ENCODE data around the gene HYLS1.

The HYLS1 gene

GRCh38 chr11:125935056-125935455 is 47.6 kb downstream of the HYLS1 start:
- Histone ChIP-seq H3K9me3 (ENCODE audit: control insufficient read depth, insufficient read depth, low read depth, low read length) (no peaks in the 10 kb centered on the region), H3K4me1 (ENCODE audit: control insufficient read depth, insufficient read depth, low read length) (peaks cover 21% of the 10 kb centered on the region), H3K27me3 (ENCODE audit: control insufficient read depth, insufficient read depth, low read length) (no peaks in the 10 kb centered on the region), H3K27ac (ENCODE audit: low read depth, low read length) (no peak overlapping the region), H3K36me3 (ENCODE audit: control insufficient read depth, insufficient read depth, low read length) (no peaks in the 10 kb centered on the region), H3K4me3 (ENCODE audit: low read depth, low read length) (no peak overlapping the region), H3K9ac (ENCODE audit: low read length) (no peak overlapping the region)

- Histone ChIP-seq H3K9ac (ENCODE audit: low read length) (no peak overlapping the region), H3K27ac (ENCODE audit: low read depth, low read length) (no peak overlapping the region), H3K4me1 (ENCODE audit: control insufficient read depth, insufficient read depth, low read length) (peaks cover 21% of the 10 kb centered on the region), H3K36me3 (ENCODE audit: control insufficient read depth, insufficient read depth, low read length) (no peaks in the 10 kb centered on the region), H3K27me3 (ENCODE audit: control insufficient read depth, insufficient read depth, low read length) (no peaks in the 10 kb centered on the region), H3K9me3 (ENCODE audit: control insufficient read depth, insufficient read depth, low read depth, low read length) (no peaks in the 10 kb centered on the region), H3K4me3 (ENCODE audit: low read depth, low read length) (no peak overlapping the region)
These were observed 48.2 kb downstream of the HYLS1 start for GRCh38 chr11:125935618-125936199.

GRCh38 chr11:125938418-125938817 is 51.0 kb downstream of the HYLS1 start:
- no peak overlapping the region for H3K9ac ChIP-seq (ENCODE audit: low read length)
- no peak overlapping the region for H3K27ac ChIP-seq (ENCODE audit: low read depth, low read length)
- H3K9me3 ChIP-seq (ENCODE audit: control insufficient read depth, insufficient read depth, low read depth, low read length): no peaks in the 10 kb centered on the region
- H3K27me3 ChIP-seq (ENCODE audit: control insufficient read depth, insufficient read depth, low read length): no peaks in the 10 kb centered on the region
- no peaks in the 10 kb centered on the region for H3K36me3 ChIP-seq (ENCODE audit: control insufficient read depth, insufficient read depth, low read length)
- H3K4me3 ChIP-seq (ENCODE audit: low read depth, low read length): no peak overlapping the region
- peaks cover 23% of the 10 kb centered on the region for H3K4me1 ChIP-seq (ENCODE audit: control insufficient read depth, insufficient read depth, low read length)

DNA sequence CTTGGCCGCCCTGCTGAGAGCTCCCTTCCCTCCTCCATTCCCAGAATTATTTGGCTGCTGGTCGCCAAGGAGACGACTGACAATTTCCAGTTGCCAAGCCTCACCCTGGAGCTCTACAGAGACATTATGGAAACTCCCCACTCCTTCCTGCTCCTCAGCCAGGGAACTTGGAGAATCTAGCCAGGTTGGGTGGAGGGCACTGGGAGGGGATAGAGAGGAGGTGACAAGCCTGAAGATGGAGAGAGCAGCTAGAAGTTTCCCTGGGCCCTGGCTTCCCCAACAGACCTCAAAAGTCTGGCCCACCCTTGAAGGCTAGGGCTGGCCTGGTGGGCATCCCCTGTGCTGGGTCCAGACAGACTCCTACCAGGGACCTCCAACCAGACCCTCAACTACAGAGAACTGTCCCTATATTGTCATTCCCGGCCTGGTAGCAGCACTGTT is 51.6 kb downstream of the HYLS1 start:
- Histone ChIP-seq H3K4me1 (ENCODE audit: control insufficient read depth, insufficient read depth, low read length) (peaks cover 21% of the 10 kb centered on the region), H3K27me3 (ENCODE audit: control insufficient read depth, insufficient read depth, low read length) (no peaks in the 10 kb centered on the region), H3K27ac (ENCODE audit: low read depth, low read length) (no peak overlapping the region), H3K4me3 (ENCODE audit: low read depth, low read length) (no peak overlapping the region), H3K9ac (ENCODE audit: low read length) (no peak overlapping the region), H3K9me3 (ENCODE audit: control insufficient read depth, insufficient read depth, low read depth, low read length) (no peaks in the 10 kb centered on the region), H3K36me3 (ENCODE audit: control insufficient read depth, insufficient read depth, low read length) (no peaks in the 10 kb centered on the region)

DNA sequence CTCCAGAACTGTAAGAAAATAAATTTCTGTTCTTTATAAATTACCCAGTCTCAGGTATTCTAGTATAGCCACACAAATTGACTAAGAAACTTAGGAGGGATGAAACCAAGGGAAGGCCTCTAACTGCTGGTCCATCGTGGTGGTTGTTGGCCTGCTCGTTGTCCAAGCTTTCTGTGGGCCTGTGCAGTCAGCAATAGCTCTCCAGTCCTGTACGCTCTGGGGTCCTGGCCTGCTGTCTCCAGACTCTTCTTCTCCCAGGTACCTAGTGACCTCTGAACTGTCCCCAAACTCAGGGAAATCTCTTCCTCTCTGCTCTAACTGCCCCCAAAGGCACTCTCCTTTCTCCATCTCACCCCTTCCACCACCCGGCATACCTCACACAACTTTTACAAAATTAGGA is 52.7 kb downstream of the HYLS1 start:
- Histone ChIP-seq H3K27me3 (ENCODE audit: control insufficient read depth, insufficient read depth, low read length) (no peaks in the 10 kb centered on the region), H3K36me3 (ENCODE audit: control insufficient read depth, insufficient read depth, low read length) (no peaks in the 10 kb centered on the region), H3K9ac (ENCODE audit: low read length) (no peak overlapping the region), H3K4me1 (ENCODE audit: control insufficient read depth, insufficient read depth, low read length) (peaks cover 21% of the 10 kb centered on the region), H3K27ac (ENCODE audit: low read depth, low read length) (no peak overlapping the region), H3K9me3 (ENCODE audit: control insufficient read depth, insufficient read depth, low read depth, low read length) (no peaks in the 10 kb centered on the region), H3K4me3 (ENCODE audit: low read depth, low read length) (no peak overlapping the region)

- Histone ChIP-seq H3K27ac (ENCODE audit: low read depth, low read length) (no peak overlapping the region), H3K4me1 (ENCODE audit: control insufficient read depth, insufficient read depth, low read length) (peaks cover 23% of the 10 kb centered on the region), H3K9ac (ENCODE audit: low read length) (no peak overlapping the region), H3K9me3 (ENCODE audit: control insufficient read depth, insufficient read depth, low read depth, low read length) (no peaks in the 10 kb centered on the region), H3K36me3 (ENCODE audit: control insufficient read depth, insufficient read depth, low read length) (no peaks in the 10 kb centered on the region), H3K4me3 (ENCODE audit: low read depth, low read length) (no peak overlapping the region), H3K27me3 (ENCODE audit: control insufficient read depth, insufficient read depth, low read length) (no peaks in the 10 kb centered on the region)
These were observed 53.8 kb downstream of the HYLS1 start for GRCh38 chr11:125941267-125941618.

DNA sequence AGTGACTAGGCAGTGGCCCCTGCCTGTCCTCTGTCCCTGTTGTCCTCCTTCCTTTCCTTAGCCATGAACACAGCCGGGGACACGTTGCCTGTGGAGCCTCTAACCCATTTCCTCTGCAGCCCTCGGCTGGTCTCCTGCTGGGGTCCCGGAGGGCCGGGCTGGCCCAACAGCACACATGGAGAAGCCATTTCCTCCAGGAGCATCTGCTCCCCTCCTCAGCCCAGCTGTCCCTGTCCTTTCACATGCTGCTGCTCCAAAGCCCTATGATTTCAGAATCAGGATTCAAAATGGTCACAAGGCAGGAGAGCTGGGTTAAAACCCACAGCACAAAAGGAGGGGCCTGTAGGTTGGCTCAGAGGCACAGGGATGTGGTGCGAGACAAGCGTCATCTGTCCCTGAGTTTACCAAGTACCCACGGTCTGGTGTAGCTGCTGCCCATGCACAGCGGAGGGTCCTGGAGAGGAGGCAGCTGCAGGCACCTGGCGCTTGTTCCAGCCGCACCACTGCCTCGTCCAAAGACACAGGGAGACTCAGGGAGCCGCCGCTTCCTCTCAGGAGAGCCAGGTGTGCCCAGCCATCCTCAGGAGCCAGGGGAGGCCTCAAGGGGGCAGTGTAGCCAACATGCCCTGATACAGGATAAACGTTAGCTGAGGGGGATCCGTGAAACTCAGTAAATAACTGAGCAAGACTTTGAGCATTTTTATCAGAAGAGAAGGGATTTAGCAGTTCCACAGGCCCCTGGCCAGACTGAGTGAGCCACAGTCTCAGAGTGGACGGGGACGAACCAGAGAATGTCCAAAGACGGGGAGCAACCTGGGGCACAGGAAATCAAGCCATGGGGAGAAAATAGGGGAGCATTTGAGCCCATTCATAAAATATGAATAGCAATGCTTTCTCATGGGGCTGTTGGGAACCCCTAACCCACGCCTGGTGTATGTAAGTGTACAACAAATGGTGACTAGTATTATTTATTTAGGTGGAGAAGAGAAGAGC is 54.4 kb downstream of the HYLS1 start:
- H3K9ac ChIP-seq (ENCODE audit: low read length): no peak overlapping the region

GRCh38 chr11:125942771-125943428 is 55.4 kb downstream of the HYLS1 start:
- Histone ChIP-seq H3K27me3 (ENCODE audit: control insufficient read depth, insufficient read depth, low read length) (no peaks in the 10 kb centered on the region), H3K9me3 (ENCODE audit: control insufficient read depth, insufficient read depth, low read depth, low read length) (no peaks in the 10 kb centered on the region), H3K9ac (ENCODE audit: low read length) (no peak overlapping the region), H3K4me3 (ENCODE audit: low read depth, low read length) (no peak overlapping the region), H3K36me3 (ENCODE audit: control insufficient read depth, insufficient read depth, low read length) (no peaks in the 10 kb centered on the region), H3K4me1 (ENCODE audit: control insufficient read depth, insufficient read depth, low read length) (peaks cover 23% of the 10 kb centered on the region), H3K27ac (ENCODE audit: low read depth, low read length) (no peak overlapping the region)

More for the DNA sequence above, 54.4 kb downstream of the HYLS1 start:
- no peak overlapping the region for H3K27ac ChIP-seq (ENCODE audit: low read depth, low read length)
- H3K4me3 ChIP-seq (ENCODE audit: low read depth, low read length): no peak overlapping the region
- no peaks in the 10 kb centered on the region for H3K27me3 ChIP-seq (ENCODE audit: control insufficient read depth, insufficient read depth, low read length)
- H3K36me3 ChIP-seq (ENCODE audit: control insufficient read depth, insufficient read depth, low read length): no peaks in the 10 kb centered on the region
- no peaks in the 10 kb centered on the region for H3K9me3 ChIP-seq (ENCODE audit: control insufficient read depth, insufficient read depth, low read depth, low read length)
- peaks cover 23% of the 10 kb centered on the region for H3K4me1 ChIP-seq (ENCODE audit: control insufficient read depth, insufficient read depth, low read length)

- no peak overlapping the region for H3K9ac ChIP-seq (ENCODE audit: low read length)
- peaks cover 19% of the 10 kb centered on the region for H3K4me1 ChIP-seq (ENCODE audit: control insufficient read depth, insufficient read depth, low read length)
- no peaks in the 10 kb centered on the region for H3K36me3 ChIP-seq (ENCODE audit: control insufficient read depth, insufficient read depth, low read length)
- H3K27me3 ChIP-seq (ENCODE audit: control insufficient read depth, insufficient read depth, low read length): no peaks in the 10 kb centered on the region
- H3K27ac ChIP-seq (ENCODE audit: low read depth, low read length): no peak overlapping the region
- no peak overlapping the region for H3K4me3 ChIP-seq (ENCODE audit: low read depth, low read length)
- H3K9me3 ChIP-seq (ENCODE audit: control insufficient read depth, insufficient read depth, low read depth, low read length): no peaks in the 10 kb centered on the region
These were observed 56.3 kb downstream of the HYLS1 start for GRCh38 chr11:125943661-125944349.

DNA sequence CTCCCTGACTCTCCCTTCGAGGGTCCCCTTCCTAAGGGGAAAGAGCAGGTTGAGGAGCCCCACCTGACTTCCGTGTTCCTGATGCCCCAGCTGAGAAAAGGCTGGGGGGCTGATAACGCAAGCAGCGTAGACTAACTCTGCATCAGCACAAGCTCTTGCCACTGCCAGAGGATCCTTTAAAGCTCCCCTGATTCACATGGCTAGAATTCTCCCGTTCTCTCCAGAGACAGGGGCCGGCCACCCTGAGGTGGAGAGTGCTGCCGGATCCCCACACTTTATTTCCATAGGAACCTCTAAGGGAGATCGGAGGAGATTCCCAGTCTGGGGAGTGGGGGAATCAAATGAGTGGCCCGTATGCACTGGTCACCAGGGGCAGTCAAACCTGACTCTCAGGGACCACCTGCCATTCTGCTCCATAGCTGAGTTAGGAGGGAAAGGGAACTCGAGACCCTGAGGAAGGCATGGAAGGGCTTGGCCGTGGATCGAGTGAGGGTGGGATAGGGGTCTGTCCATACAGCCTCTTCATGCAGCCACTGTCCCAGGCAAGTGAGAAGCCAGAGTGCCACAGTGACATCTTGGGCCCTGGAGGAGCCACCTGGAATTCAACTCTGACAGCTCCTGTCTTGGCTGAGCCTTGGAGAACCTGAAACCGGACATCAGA is 57.0 kb downstream of the HYLS1 start:
- Histone ChIP-seq H3K4me3 (ENCODE audit: low read depth, low read length) (no peak overlapping the region), H3K9me3 (ENCODE audit: control insufficient read depth, insufficient read depth, low read depth, low read length) (no peaks in the 10 kb centered on the region), H3K36me3 (ENCODE audit: control insufficient read depth, insufficient read depth, low read length) (no peaks in the 10 kb centered on the region), H3K4me1 (ENCODE audit: control insufficient read depth, insufficient read depth, low read length) (peaks cover 16% of the 10 kb centered on the region), H3K27ac (ENCODE audit: low read depth, low read length) (no peak overlapping the region), H3K27me3 (ENCODE audit: control insufficient read depth, insufficient read depth, low read length) (no peaks in the 10 kb centered on the region), H3K9ac (ENCODE audit: low read length) (no peak overlapping the region)
